ENCODE data around the gene GPX7.

The GPX7 gene

GRCh38 chr1:52640697-52641096 lies 38.5 kb downstream of the GPX7 start:
- TF ChIP-seq, protein P1, sequence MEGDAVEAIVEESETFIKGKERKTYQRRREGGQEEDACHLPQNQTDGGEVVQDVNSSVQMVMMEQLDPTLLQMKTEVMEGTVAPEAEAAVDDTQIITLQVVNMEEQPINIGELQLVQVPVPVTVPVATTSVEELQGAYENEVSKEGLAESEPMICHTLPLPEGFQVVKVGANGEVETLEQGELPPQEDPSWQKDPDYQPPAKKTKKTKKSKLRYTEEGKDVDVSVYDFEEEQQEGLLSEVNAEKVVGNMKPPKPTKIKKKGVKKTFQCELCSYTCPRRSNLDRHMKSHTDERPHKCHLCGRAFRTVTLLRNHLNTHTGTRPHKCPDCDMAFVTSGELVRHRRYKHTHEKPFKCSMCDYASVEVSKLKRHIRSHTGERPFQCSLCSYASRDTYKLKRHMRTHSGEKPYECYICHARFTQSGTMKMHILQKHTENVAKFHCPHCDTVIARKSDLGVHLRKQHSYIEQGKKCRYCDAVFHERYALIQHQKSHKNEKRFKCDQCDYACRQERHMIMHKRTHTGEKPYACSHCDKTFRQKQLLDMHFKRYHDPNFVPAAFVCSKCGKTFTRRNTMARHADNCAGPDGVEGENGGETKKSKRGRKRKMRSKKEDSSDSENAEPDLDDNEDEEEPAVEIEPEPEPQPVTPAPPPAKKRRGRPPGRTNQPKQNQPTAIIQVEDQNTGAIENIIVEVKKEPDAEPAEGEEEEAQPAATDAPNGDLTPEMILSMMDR (IDR thresholded peaks at IDR 0.05; ENCODE audit: low read depth, low read length): no peak
- DNase-seq (ENCODE audit: low read depth in 2 of 2): no peak

GRCh38 chr1:52641307-52641706 lies 39.1 kb downstream of the GPX7 start:
- no peak overlapping the region for H3K4me3 ChIP-seq (replicated peaks in 1 of 2; ENCODE audit: low read depth in 2 of 2, low read length in 2 of 2)
- DNase-seq (ENCODE audit: low read depth in 2 of 2): no peak
- TF ChIP-seq, protein P1 (IDR thresholded peaks at IDR 0.05; ENCODE audit: low read depth, low read length): no peak

More at GRCh38 chr1:52640697-52641096, 38.5 kb downstream of the GPX7 start:
- no peak overlapping the region for H3K4me3 ChIP-seq (replicated peaks in 1 of 2; ENCODE audit: low read depth in 2 of 2, low read length in 2 of 2)

DNA sequence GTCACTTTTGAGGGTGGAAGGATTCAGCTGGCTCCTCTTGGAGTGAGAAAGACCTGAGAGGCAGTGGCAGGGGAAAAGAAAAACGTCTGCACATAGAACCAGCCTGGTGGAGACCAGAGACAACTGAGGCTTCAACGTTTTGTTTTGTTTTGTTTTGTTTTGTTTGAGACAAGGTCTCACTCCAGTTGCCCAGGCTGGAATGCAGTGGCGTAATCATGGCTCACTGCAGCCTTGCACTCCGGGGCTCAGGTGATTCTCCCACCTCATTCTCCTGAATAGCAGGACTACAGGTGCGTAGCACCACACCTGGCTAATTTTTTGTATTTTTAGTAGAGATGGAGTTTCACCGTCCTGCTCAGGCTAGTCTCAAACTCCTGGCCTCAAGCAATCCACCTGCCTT lies 43.1 kb downstream of the GPX7 start:
- no peak overlapping the region for H3K4me3 ChIP-seq (replicated peaks in 1 of 2; ENCODE audit: low read depth in 2 of 2, low read length in 2 of 2)
- DNase-seq (ENCODE audit: low read depth in 2 of 2): no peak
- TF ChIP-seq, protein P1 (IDR thresholded peaks at IDR 0.05; ENCODE audit: low read depth, low read length): no peak

DNA sequence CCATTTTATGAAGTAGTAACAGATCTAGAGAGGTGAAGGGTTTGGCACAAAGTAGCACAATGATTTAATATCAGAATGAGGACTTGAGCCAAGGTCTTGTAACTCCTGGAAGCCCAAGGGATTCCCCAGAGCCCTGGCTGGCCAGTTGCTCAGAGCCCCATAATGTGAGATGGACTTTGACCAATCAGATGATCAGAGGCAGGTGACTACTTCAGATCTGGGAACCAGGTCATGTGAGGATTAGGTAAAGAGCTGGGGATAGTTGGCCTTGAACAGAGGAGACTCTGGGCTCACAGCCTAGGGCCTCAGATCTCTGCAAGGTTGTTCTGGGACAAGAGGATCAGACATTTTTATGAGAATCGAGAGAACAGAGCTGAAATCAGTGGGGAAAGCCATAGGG lies 49.7 kb downstream of the GPX7 start:
- H3K4me3 ChIP-seq (replicated peaks in 1 of 2; ENCODE audit: low read depth in 2 of 2, low read length in 2 of 2): no peak overlapping the region
- DNase-seq (ENCODE audit: low read depth in 2 of 2): no peak
- TF ChIP-seq, protein P1 (IDR thresholded peaks at IDR 0.05; ENCODE audit: low read depth, low read length): no peak

DNA sequence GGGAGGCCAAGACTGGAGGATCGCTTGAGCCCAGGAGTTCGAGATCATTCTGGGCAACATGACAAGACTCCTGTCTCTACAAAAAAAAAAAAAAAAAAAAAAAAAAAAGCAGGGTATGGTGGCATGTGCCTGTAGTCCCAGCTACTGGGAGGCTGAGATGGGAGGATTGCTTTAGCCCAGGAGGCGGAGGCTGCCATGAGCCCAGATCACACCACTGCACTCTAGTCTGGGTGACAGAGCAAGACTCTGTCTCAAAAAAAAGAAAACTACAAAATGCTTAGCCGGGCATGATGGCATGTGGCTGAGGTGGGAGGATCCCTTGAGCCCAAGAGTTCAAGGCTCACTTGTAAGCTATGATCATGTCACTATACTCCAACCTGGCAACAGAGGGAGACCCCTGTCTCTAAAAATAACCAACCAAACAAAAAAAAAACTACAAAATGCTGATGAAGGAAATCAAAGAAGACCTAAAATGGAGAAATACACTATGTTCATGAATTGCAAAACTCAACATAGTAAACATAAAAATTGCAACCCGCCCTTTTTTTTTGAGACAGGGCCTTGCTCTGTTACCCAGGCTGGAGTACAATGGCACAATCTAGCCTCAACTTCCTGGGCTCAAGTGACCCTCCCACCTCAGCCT lies 51.2 kb downstream of the GPX7 start:
- DNase-seq (ENCODE audit: low read depth in 2 of 2): no peak
- H3K4me3 ChIP-seq (replicated peaks in 1 of 2; ENCODE audit: low read depth in 2 of 2, low read length in 2 of 2): no peak overlapping the region
- TF ChIP-seq, protein P1 (IDR thresholded peaks at IDR 0.05; ENCODE audit: low read depth, low read length): no peak

GRCh38 chr1:52654063-52654462 lies 51.9 kb downstream of the GPX7 start:
- TF ChIP-seq, protein P1 (IDR thresholded peaks at IDR 0.05; ENCODE audit: low read depth, low read length): no peak
- DNase-seq (ENCODE audit: low read depth in 2 of 2): no peak
- no peak overlapping the region for H3K4me3 ChIP-seq (replicated peaks in 1 of 2; ENCODE audit: low read depth in 2 of 2, low read length in 2 of 2)

DNA sequence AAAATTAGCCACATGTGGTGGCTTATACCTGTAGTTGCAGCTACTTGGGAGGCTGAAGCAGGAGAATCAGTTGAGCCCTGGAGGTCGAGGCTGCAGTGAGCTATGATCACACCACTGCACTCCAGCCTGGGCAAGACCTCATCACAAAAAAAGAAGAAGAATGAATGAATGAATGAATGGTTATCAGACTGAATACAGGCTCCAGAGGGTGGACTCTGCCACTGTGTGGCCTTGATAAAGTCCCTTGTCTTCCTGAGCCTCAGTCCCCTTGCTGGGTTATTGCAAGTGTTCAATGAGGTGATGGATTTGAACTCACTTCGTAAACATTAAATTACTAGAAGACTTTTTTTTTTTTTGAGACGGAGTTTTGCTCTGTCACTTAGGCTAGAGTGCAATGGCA lies 55.5 kb downstream of the GPX7 start:
- H3K4me3 ChIP-seq (replicated peaks in 1 of 2; ENCODE audit: low read depth in 2 of 2, low read length in 2 of 2): no peak overlapping the region
- no peak for DNase-seq (ENCODE audit: low read depth in 2 of 2)
- TF ChIP-seq, protein P1 (IDR thresholded peaks at IDR 0.05; ENCODE audit: low read depth, low read length): no peak
